Measurements from ENCODE around the gene CCR4.

Gene CCR4

DNA sequence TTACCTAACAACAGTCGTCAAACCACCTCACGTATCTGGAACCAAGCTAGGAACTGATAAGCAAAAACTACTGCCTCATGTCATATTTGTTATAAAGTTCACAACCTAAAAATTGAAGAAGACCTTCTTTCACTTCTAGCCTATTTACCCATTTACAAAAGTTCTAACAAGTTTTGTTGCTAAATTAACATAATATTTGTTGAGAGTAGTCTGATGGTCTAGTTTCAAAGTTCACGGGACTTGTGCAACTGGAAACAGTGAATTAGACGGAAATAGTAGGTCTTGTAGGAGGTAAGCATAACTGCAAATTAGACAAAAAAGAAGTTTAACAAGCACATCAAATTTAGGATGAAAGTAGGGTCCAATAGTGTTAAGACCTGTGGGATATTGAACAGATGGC, 51.9 kb downstream of the CCR4 start:
- H3K27ac ChIP-seq: no peak overlapping the region
- TF ChIP-seq, protein P1, sequence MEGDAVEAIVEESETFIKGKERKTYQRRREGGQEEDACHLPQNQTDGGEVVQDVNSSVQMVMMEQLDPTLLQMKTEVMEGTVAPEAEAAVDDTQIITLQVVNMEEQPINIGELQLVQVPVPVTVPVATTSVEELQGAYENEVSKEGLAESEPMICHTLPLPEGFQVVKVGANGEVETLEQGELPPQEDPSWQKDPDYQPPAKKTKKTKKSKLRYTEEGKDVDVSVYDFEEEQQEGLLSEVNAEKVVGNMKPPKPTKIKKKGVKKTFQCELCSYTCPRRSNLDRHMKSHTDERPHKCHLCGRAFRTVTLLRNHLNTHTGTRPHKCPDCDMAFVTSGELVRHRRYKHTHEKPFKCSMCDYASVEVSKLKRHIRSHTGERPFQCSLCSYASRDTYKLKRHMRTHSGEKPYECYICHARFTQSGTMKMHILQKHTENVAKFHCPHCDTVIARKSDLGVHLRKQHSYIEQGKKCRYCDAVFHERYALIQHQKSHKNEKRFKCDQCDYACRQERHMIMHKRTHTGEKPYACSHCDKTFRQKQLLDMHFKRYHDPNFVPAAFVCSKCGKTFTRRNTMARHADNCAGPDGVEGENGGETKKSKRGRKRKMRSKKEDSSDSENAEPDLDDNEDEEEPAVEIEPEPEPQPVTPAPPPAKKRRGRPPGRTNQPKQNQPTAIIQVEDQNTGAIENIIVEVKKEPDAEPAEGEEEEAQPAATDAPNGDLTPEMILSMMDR (conservative IDR thresholded peaks at IDR 0.05; ENCODE audit: low read depth): no peak
- POLR2A ChIA-PET (ENCODE audit: low non-redundant PET): no interaction called here
- CTCF ChIA-PET: no interaction called here
- no peak for DNase-seq (ENCODE audit: low spot score)

DNA sequence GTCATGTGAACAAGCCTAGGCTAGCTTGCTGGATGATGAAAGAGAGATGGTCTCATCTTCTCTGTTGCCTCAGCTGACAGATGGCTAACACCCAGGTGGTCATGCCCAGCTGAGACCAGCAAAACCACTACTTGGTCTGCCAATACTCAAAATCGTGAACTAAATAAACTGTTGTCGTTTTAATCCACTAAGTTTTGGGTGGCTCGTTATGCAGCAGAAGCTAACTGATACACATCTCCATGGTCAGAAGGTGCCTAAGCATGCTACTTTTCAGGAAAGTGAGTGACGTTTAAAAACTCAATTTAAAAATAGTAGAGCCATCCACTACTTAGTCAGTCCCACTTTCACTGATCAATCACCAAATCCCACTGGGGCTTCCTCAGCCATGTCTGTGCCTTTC, 52.8 kb downstream of the CCR4 start:
- TF ChIP-seq, protein P1 (conservative IDR thresholded peaks at IDR 0.05; ENCODE audit: low read depth): no peak
- POLR2A ChIA-PET (ENCODE audit: low non-redundant PET): no interaction called here
- no peak for DNase-seq (ENCODE audit: low spot score)
- CTCF ChIA-PET: no interaction called here
- H3K27ac ChIP-seq: no peak overlapping the region

DNA sequence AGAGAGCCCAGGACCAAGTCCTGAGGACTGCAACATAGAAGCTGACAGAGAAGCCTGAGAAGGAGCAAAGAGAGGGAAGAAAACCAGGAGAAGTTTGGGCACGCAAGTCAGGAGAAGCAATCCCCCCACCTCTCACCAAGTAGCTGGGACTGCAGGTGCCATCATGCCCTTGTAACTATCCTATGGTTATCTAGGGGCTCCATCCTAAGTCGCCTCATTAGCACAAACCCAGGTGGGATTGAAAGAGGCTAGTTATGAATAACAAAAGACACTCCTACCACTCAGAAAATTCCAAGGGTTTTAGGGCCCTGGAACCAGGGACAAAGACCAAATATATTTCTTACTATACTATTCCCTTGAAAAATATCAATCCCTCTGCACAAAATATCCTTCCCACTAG, 53.5 kb downstream of the CCR4 start:
- TF ChIP-seq, protein P1 (conservative IDR thresholded peaks at IDR 0.05; ENCODE audit: low read depth): no peak
- ChIA-PET CTCF (no interaction called here), POLR2A (ENCODE audit: low non-redundant PET) (no interaction called here)

More for the DNA sequence above, 53.5 kb downstream of the CCR4 start:
- no peak overlapping the region for H3K27ac ChIP-seq
- DNase-seq (ENCODE audit: low spot score): no peak

All from RWPE1 (cell line).